Right ventricle myocardium inferior (tissue), 1 donor: ENCODE data around the gene GMPPA. TPM values are rescaled to one million over a fixed set of nuclear protein-coding genes. Genes with fewer than 3 reads are reported as not detected.

Experiments
- microRNA-seq: library from miRNA; unstranded; fragments of <30 nt; microRNA quantifications from one replicate; pipeline ENCODE4 v1.2.0, GENCODE V29; 2020
- total RNA-seq: library from RNA; stranded (reverse); fragmentation: NEBNext Ultra II Directional; extraction: Animal tissue kit (Norgen Biotek cat#: 25700); gene quantifications from one replicate; pipeline ENCODE4 v1.2.1, GENCODE V29; 2021
- donor health status: DM: no; HTN: yes; CAD: no; lungs with severe emphysema.

GMPPA gene
- total RNA-seq, 1 donor from 2014 or later, result 22.9 TPM

Small RNA genes lying within 50 kb of the gene (microRNA-seq; reads per million reads assigned to microRNA genes)
- 5.1 reads per million, percentile 12 among the genes with 10 or more reads in this experiment for gene MIR3132

Other genes starting within 250 kb of the GMPPA start
- gene TUBA4B, start 245.6 kb upstream of the GMPPA start, total RNA-seq, result not detected
- gene TUBA4A, start 245.0 kb upstream of the GMPPA start, total RNA-seq, result 128 TPM
- gene DNAJB2, start 219.5 kb upstream of the GMPPA start, total RNA-seq, result 80.4 TPM
- not detected for gene PTPRN, start 189.5 kb upstream of the GMPPA start, total RNA-seq
- gene RESP18, start 166.1 kb upstream of the GMPPA start, total RNA-seq, result not detected
- 66.6 TPM for gene DNPEP, start 111.0 kb upstream of the GMPPA start, total RNA-seq
- gene DES, start 80.5 kb upstream of the GMPPA start, total RNA-seq, result 13,356 TPM
- 119 TPM for gene SPEG, start 64.0 kb upstream of the GMPPA start, total RNA-seq
- not detected for gene ASIC4, start 15.6 kb downstream of the GMPPA start, total RNA-seq
- 92.2 TPM for gene CHPF, start 44.9 kb downstream of the GMPPA start, total RNA-seq
- gene TMEM198, start 45.1 kb downstream of the GMPPA start, total RNA-seq, result 2.7 TPM
- 158 TPM for gene OBSL1, start 72.6 kb downstream of the GMPPA start, total RNA-seq
- 1.9 TPM for gene INHA, start 73.4 kb downstream of the GMPPA start, total RNA-seq
- 13.9 TPM for gene STK11IP, start 99.0 kb downstream of the GMPPA start, total RNA-seq
- gene SLC4A3, start 128.7 kb downstream of the GMPPA start, total RNA-seq, result 445 TPM